H9 (cell line): ENCODE measurements around the gene HMOX1. TPM values are rescaled to one million over a fixed set of nuclear protein-coding genes. Genes with fewer than 3 reads are reported as not detected.
A peak's percentile ranks its signal among the peaks of the same experiment; 100 is the strongest.

Experiments used
- DNase-seq: peaks from one replicate; pipeline ENCODE4 v3.0.0-alpha.2; 2017
- H2AFZ ChIP-seq: one replicate; pipeline ENCODE4 v1.6.1; 2013; ENCODE audit warnings: mild to moderate bottlenecking, low read length, control low read depth, moderate library complexity
- H2AK5ac ChIP-seq: 2 replicates; pipeline ENCODE4 v1.6.1; 2013; ENCODE audit warnings: low read length, control low read depth, mixed read lengths; ENCODE audit not compliant: insufficient read length
- H2BK120ac ChIP-seq: one replicate; pipeline ENCODE4 v1.6.1; 2013; ENCODE audit warnings: low read depth, mild to moderate bottlenecking, low read length, control low read depth, inconsistent platforms; ENCODE audit not compliant: poor library complexity, severe bottlenecking
- H2BK12ac ChIP-seq: 2 replicates; pipeline ENCODE4 v1.6.1; 2013; ENCODE audit warnings: low read length, control low read depth, mixed read lengths, low read depth; ENCODE audit not compliant: insufficient read length
- H2BK15ac ChIP-seq: 2 replicates; pipeline ENCODE4 v1.6.1; 2013; ENCODE audit warnings: low read depth, low read length, control low read depth
- H2BK20ac ChIP-seq: one replicate; pipeline ENCODE4 v1.6.1; 2013; ENCODE audit warnings: low read depth, mild to moderate bottlenecking, low read length, control low read depth, inconsistent platforms; ENCODE audit not compliant: poor library complexity, severe bottlenecking
- H2BK5ac ChIP-seq: 2 replicates; pipeline ENCODE4 v1.6.1; 2013; ENCODE audit warnings: low read length, control low read depth, mixed read lengths; ENCODE audit not compliant: insufficient read length
- H3K14ac ChIP-seq: 2 replicates; pipeline ENCODE4 v1.6.1; 2013; ENCODE audit warnings: low read length, control low read depth; ENCODE audit not compliant: insufficient read depth
- H3K18ac ChIP-seq: 2 replicates; pipeline ENCODE4 v1.6.1; 2013; ENCODE audit warnings: low read depth, mild to moderate bottlenecking, mixed read lengths, low read length, control low read depth; ENCODE audit not compliant: insufficient read length
- H3K23ac ChIP-seq: 2 replicates; pipeline ENCODE4 v1.6.1; 2013; ENCODE audit warnings: low read length, control low read depth, mixed read lengths, low read depth; ENCODE audit not compliant: insufficient read length
- H3K23me2 ChIP-seq: 2 replicates; pipeline ENCODE4 v1.6.1; 2013; ENCODE audit warnings: low read depth, mild to moderate bottlenecking, mixed read lengths, low read length, control low read depth; ENCODE audit not compliant: insufficient read length, poor library complexity, severe bottlenecking
- H3K27ac ChIP-seq: 2 replicates; pipeline ENCODE4 v1.5.1; 2013; ENCODE audit warnings: low read length, control low read depth, mixed read lengths, low read depth; ENCODE audit not compliant: insufficient read length
- H3K27me3 ChIP-seq: 2 replicates; pipeline ENCODE4 v1.6.1; 2013; ENCODE audit warnings: low read length, control low read depth, inconsistent platforms; ENCODE audit not compliant: insufficient read depth
- H3K4ac ChIP-seq: 2 replicates; pipeline ENCODE4 v1.6.1; 2013; ENCODE audit warnings: low read depth, mild to moderate bottlenecking, control low read depth, inconsistent platforms, low read length, moderate library complexity
- H3K4me1 ChIP-seq: 2 replicates; pipeline ENCODE4 v1.6.1; 2013; ENCODE audit warnings: low read length, control low read depth, inconsistent platforms; ENCODE audit not compliant: insufficient read depth
- H3K4me2 ChIP-seq: 2 replicates; pipeline ENCODE4 v1.6.1; 2013; ENCODE audit warnings: low read length, control low read depth, mixed read lengths; ENCODE audit not compliant: insufficient read length, insufficient read depth
- H3K56ac ChIP-seq: 2 replicates; pipeline ENCODE4 v1.6.1; 2013; ENCODE audit warnings: low read depth, mild to moderate bottlenecking, mixed read lengths, low read length, control low read depth; ENCODE audit not compliant: insufficient read length
- H3K79me1 ChIP-seq: 2 replicates; pipeline ENCODE4 v1.6.1; 2013; ENCODE audit warnings: low read depth, mild to moderate bottlenecking, moderate library complexity, low read length, control low read depth, inconsistent platforms; ENCODE audit not compliant: insufficient read depth, poor library complexity, severe bottlenecking
- H3K79me2 ChIP-seq: 2 replicates; pipeline ENCODE4 v1.6.1; 2013; ENCODE audit warnings: low read length, control low read depth, inconsistent platforms; ENCODE audit not compliant: insufficient read depth
- H3K9ac ChIP-seq: 2 replicates; pipeline ENCODE4 v1.6.1; 2013; ENCODE audit warnings: low read length, control low read depth, mixed read lengths; ENCODE audit not compliant: insufficient read length; ENCODE audit errors: extremely low read depth
- H3K9me3 ChIP-seq: one replicate; pipeline ENCODE4 v1.6.1; 2013; ENCODE audit warnings: low read depth, low read length, inconsistent platforms; ENCODE audit not compliant: control insufficient read depth
- H3T11ph ChIP-seq: one replicate; pipeline ENCODE4 v1.6.1; 2013; ENCODE audit warnings: mild to moderate bottlenecking, low read length, control low read depth, inconsistent platforms
- H4K20me1 ChIP-seq: one replicate; pipeline ENCODE4 v1.6.1; 2013; ENCODE audit not compliant: control insufficient read depth, insufficient read length, insufficient read depth
- H4K5ac ChIP-seq: 2 replicates; pipeline ENCODE4 v1.6.1; 2013; ENCODE audit warnings: low read depth, mild to moderate bottlenecking, mixed read lengths, low read length, control low read depth; ENCODE audit not compliant: insufficient read length
- H4K8ac ChIP-seq: replicated peaks from 2 replicates; pipeline ENCODE4 v1.6.1; 2013; ENCODE audit warnings: low read length, control low read depth, mixed read lengths, low read depth; ENCODE audit not compliant: insufficient read length
- H4K91ac ChIP-seq: 2 replicates; pipeline ENCODE4 v1.6.1; 2013; ENCODE audit warnings: low read depth, mild to moderate bottlenecking, moderate library complexity, mixed read lengths, low read length, control low read depth; ENCODE audit not compliant: insufficient read length
- H3K27ac Mint-ChIP-seq, 3 experiments: 2 replicates in 2 of 3; 3 replicates in 1 of 3; pipeline ENCODE4 v1.8.0; 2020 to 2021; ENCODE audit warnings: mixed read lengths in 3 of 3, mild to moderate bottlenecking in 1 of 3, moderate library complexity in 1 of 3
- H3K27me3 Mint-ChIP-seq: 2 replicates; pipeline ENCODE4 v1.8.0; 2021; ENCODE audit warnings: low read depth, mild to moderate bottlenecking, moderate library complexity, mixed read lengths
- H3K36me3 Mint-ChIP-seq, 3 experiments: 2 replicates in 2 of 3; 3 replicates in 1 of 3; pipeline ENCODE4 v1.8.0; 2020 to 2021; ENCODE audit warnings: low read depth in 3 of 3, mixed read lengths in 3 of 3; ENCODE audit not compliant: insufficient read depth in 1 of 3
- H3K4me1 Mint-ChIP-seq, 2 experiments: 2 replicates each; pipeline ENCODE4 v1.8.0; 2020; ENCODE audit warnings: mixed read lengths in 2 of 2
- H3K4me3 Mint-ChIP-seq, 2 experiments: 2 replicates in 1 of 2; 3 replicates in 1 of 2; pipeline ENCODE4 v1.8.0; 2020 to 2021; ENCODE audit warnings: mild to moderate bottlenecking in 2 of 2, mixed read lengths in 2 of 2, moderate library complexity in 1 of 2
- H3K9me3 Mint-ChIP-seq, 2 experiments: 2 replicates in 1 of 2; 3 replicates in 1 of 2; pipeline ENCODE4 v1.8.0; 2020; ENCODE audit warnings: mild to moderate bottlenecking in 2 of 2, mixed read lengths in 2 of 2, moderate library complexity in 1 of 2
- CTCF ChIP-seq: fragments of 200-600 bp; sonication (generic); conservative IDR thresholded peaks from 3 replicates; pipeline ENCODE4 v1.8.0; 2021; ENCODE audit warnings: antibody characterized with exemption, mild to moderate bottlenecking
- WGBS: extraction: QIAGEN DNeasy Blood & Tissue Kit; methylation state at CpG from one replicate; pipeline ENCODE4 v1.1.7; 2013; ENCODE audit warnings: missing lambda C conversion rate, low lambda C conversion rate, mixed read lengths; ENCODE audit not compliant: insufficient read length; ENCODE audit errors: extremely low coverage; 5-methylcytosine and 5-hydroxymethylcytosine counted together
- total RNA-seq: library from RNA; stranded (reverse); gene quantifications from 2 replicates; pipeline ENCODE4 v1.2.1, GENCODE V29; 2021

Gene HMOX1
- total RNA-seq, 1 experiment from 2014 or later, result 22.7 TPM

DNA sequence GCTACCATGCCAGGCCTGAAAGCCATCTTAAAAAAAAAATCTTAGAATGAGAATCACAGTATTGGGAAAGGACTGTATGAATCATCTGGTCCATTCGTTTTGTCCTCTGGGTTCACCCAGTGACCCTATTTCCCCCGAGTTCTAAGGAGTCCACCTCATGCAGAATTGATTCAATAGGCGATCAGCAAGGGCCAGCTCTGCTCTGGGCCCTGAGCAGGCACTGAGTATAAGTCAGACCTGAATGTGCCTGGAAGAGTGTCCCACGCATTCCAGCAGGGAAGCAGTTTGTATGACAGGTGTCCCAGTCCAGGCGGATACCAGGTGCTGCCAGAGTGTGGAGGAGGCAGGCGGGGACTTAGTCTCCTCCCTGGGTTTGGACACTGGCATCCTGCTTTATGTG lies 883 bp upstream of the HMOX1 start:
- Histone ChIP-seq H3K9me3 (no peaks in the 10 kb centered on the region), H2AFZ (no peak overlapping the region), H2BK15ac (no peak overlapping the region), H3K79me1 (no peaks in the 10 kb centered on the region), H4K5ac (no peak overlapping the region), H4K91ac (no peak overlapping the region), H2BK12ac (no peak overlapping the region), H3K79me2 (no peaks in the 10 kb centered on the region), H3K9ac (no peak overlapping the region), H2BK20ac (no peak overlapping the region), H3K27ac (no peak overlapping the region), H4K20me1 (no peaks in the 10 kb centered on the region), H3K56ac (no peak overlapping the region), H3K23me2 (peaks cover 7% of the 10 kb centered on the region), H3K4me1 (peaks cover 9% of the 10 kb centered on the region; the same call in 1 of the 2 replicates), H3T11ph (no peak overlapping the region), H3K18ac (no peak overlapping the region), H3K27me3 (no peaks in the 10 kb centered on the region), H3K14ac (no peak overlapping the region), H2BK120ac (no peak overlapping the region), H2BK5ac (no peak overlapping the region), H4K8ac (no peak overlapping the region), H3K23ac (no peak overlapping the region), H3K4me2 (no peak overlapping the region), H3K4ac (no peak overlapping the region), H2AK5ac (peak overlapping the region; percentile 25)
- no CpG with 5 or more reads among the region's 6 CpGs for WGBS
- H3K27ac Mint-ChIP-seq, result no peak overlapping the region; a peak in 1 of 7 replicates
- no peaks in the 10 kb centered on the region; a peak in 1 of 5 replicates for H3K9me3 Mint-ChIP-seq
- TF ChIP-seq CTCF, result no peak
- H3K4me3 Mint-ChIP-seq, result peak overlapping the region in 1 of 2 experiments; percentile 66; a peak in 1 of 5 replicates
- H3K36me3 Mint-ChIP-seq, result peaks cover 0 to 21% (median 3%) of the 10 kb centered on the region in 3 experiments; a peak in 4 of 7 replicates
- H3K4me1 Mint-ChIP-seq, result peaks cover 54 to 64% of the 10 kb centered on the region in 2 experiments
- H3K27me3 Mint-ChIP-seq, result peaks cover 1% of the 10 kb centered on the region; the same call in 1 of the 2 replicates
- no peak for DNase-seq
